Activated gamma-delta T cell treated with Interleukin-2 at 50 U/mL for 16 hours (primary cell): ENCODE data around the gene APMAP.
"Not testable (repeated sequence)": the region's sequence is repeated elsewhere in the genome, so short reads cannot be mapped to it uniquely, and the experiment has no call there.

ENCODE experiments used
- DNase-seq: peaks from one replicate; pipeline ENCODE4 v3.0.0-alpha.2; 2020

The APMAP gene

GRCh38 chr20:25006431-25007167 is 14.0 kb upstream of the APMAP start:
- no peak for DNase-seq

GRCh38 chr20:25005661-25006060 is 13.1 kb upstream of the APMAP start:
- no peak for DNase-seq

GRCh38 chr20:25005220-25005619 is 12.7 kb upstream of the APMAP start:
- no peak for DNase-seq

GRCh38 chr20:25003002-25003401 is 10.5 kb upstream of the APMAP start:
- no peak for DNase-seq

- DNase-seq: not testable (repeated sequence)
Measured at GRCh38 chr20:25001323-25001722, 8.8 kb upstream of the APMAP start.

- DNase-seq: no peak
Measured at GRCh38 chr20:25000268-25000801, 7.8 kb upstream of the APMAP start.

- no peak for DNase-seq
Measured at GRCh38 chr20:24999568-24999967, 7.0 kb upstream of the APMAP start.

- DNase-seq: no peak
Measured at GRCh38 chr20:24998631-24999445, 6.3 kb upstream of the APMAP start.

GRCh38 chr20:24998121-24998520 is 5.6 kb upstream of the APMAP start:
- DNase-seq: no peak

- no peak for DNase-seq
Measured at GRCh38 chr20:24996449-24997377, 4.2 kb upstream of the APMAP start.

GRCh38 chr20:24995741-24996448 is 3.3 kb upstream of the APMAP start:
- DNase-seq: no peak

- DNase-seq: peak; percentile 86
Measured at GRCh38 chr20:24994470-24995368, 2.2 kb upstream of the APMAP start.

- no peak for DNase-seq
Measured at GRCh38 chr20:24994186-24994465, 1.6 kb upstream of the APMAP start.

- no peak for DNase-seq
Measured at GRCh38 chr20:24993337-24994185, 1.0 kb upstream of the APMAP start.

- DNase-seq: no peak
Measured at GRCh38 chr20:24991897-24992486, 559 bp downstream of the APMAP start.

- no peak for DNase-seq
Measured at GRCh38 chr20:24990810-24991252, 1.7 kb downstream of the APMAP start.

- DNase-seq: no peak
Measured at GRCh38 chr20:24989162-24989561, 3.4 kb downstream of the APMAP start.

- peak; percentile 1 for DNase-seq
Measured at GRCh38 chr20:24987873-24988835, 4.4 kb downstream of the APMAP start.

GRCh38 chr20:24987244-24987643 is 5.3 kb downstream of the APMAP start:
- no peak for DNase-seq
